Small intestine (tissue), 7 donors: Measurements from ENCODE around the gene MGAT3. TPM values are rescaled to one million over a fixed set of nuclear protein-coding genes. Genes with fewer than 3 reads are reported as not detected.

ENCODE experiments used
- DNase-seq, 2 donors: peaks; one replicate each; pipeline versions ENCODE4 v3.0.0 to v3.0.0-alpha.2; 2013
- FAIRE-seq: peaks from 2 replicates; lab custom pipeline; 2012; peaks lifted over from hg19 to GRCh38; lab: Jason Lieb, UNC
- H3K27ac ChIP-seq, 3 donors: one replicate each; pipeline ENCODE4 v1.5.1; 2013; ENCODE audit warnings: low read length in 2 of 3, mild to moderate bottlenecking in 2 of 3, control low read depth in 1 of 3, inconsistent platforms in 1 of 3, low read depth in 1 of 3, moderate library complexity in 1 of 3
- H3K27me3 ChIP-seq, 3 donors: one replicate each; pipeline ENCODE4 v1.6.1; 2013; ENCODE audit warnings: low read length in 3 of 3, inconsistent platforms in 1 of 3; ENCODE audit not compliant: control insufficient read depth in 3 of 3, insufficient read depth in 3 of 3
- H3K36me3 ChIP-seq, 3 donors: one replicate each; pipeline ENCODE4 v1.6.1; 2013; ENCODE audit warnings: low read length in 3 of 3, inconsistent platforms in 1 of 3, low read depth in 1 of 3, mild to moderate bottlenecking in 1 of 3, moderate library complexity in 1 of 3; ENCODE audit not compliant: control insufficient read depth in 3 of 3, insufficient read depth in 2 of 3
- H3K4me1 ChIP-seq, 3 donors: one replicate each; pipeline ENCODE4 v1.6.1; 2013; ENCODE audit warnings: low read length in 2 of 3, inconsistent platforms in 1 of 3, low read depth in 1 of 3, mild to moderate bottlenecking in 1 of 3, moderate library complexity in 1 of 3; ENCODE audit not compliant: control insufficient read depth in 3 of 3, insufficient read depth in 2 of 3
- H3K4me3 ChIP-seq, 3 donors: one replicate each; pipeline ENCODE4 v1.5.1; 2013; ENCODE audit warnings: low read length in 3 of 3, control low read depth in 1 of 3, inconsistent platforms in 1 of 3, low read depth in 1 of 3, mild to moderate bottlenecking in 1 of 3, moderate library complexity in 1 of 3
- H3K9me3 ChIP-seq, 2 donors: one replicate each; pipeline ENCODE4 v1.6.1; 2013; ENCODE audit warnings: low read depth in 1 of 2, low read length in 1 of 2; ENCODE audit not compliant: control insufficient read depth in 2 of 2, insufficient read depth in 1 of 2
- WGBS, 3 donors: extraction: QIAGEN DNeasy Blood & Tissue Kit; methylation state at CpG; one replicate each; pipeline ENCODE4 v1.1.7; 2013; 5-methylcytosine and 5-hydroxymethylcytosine counted together
- polyA plus RNA-seq, 4 donors: library from polyadenylated mRNA; stranded (reverse) in 3 of 4; unstranded in 1 of 4; fragments of 200-250 nt in 3 of 4; fragments of 120-200 nt in 1 of 4; gene quantifications; one replicate each; pipeline versions ENCODE4 v1.2.1 to v1.2.3, GENCODE V29; 2013
- donor health status: healthy with polysubstance abuse.
- donor health status: control.
- donor health status: control.
- donor health status: Bipolar disorder and iron deficiency.
- donor health status: healthy.

MGAT3 gene
- polyA plus RNA-seq, 4 donors = 11.1 to 30.1 (median 17.2) TPM

DNA sequence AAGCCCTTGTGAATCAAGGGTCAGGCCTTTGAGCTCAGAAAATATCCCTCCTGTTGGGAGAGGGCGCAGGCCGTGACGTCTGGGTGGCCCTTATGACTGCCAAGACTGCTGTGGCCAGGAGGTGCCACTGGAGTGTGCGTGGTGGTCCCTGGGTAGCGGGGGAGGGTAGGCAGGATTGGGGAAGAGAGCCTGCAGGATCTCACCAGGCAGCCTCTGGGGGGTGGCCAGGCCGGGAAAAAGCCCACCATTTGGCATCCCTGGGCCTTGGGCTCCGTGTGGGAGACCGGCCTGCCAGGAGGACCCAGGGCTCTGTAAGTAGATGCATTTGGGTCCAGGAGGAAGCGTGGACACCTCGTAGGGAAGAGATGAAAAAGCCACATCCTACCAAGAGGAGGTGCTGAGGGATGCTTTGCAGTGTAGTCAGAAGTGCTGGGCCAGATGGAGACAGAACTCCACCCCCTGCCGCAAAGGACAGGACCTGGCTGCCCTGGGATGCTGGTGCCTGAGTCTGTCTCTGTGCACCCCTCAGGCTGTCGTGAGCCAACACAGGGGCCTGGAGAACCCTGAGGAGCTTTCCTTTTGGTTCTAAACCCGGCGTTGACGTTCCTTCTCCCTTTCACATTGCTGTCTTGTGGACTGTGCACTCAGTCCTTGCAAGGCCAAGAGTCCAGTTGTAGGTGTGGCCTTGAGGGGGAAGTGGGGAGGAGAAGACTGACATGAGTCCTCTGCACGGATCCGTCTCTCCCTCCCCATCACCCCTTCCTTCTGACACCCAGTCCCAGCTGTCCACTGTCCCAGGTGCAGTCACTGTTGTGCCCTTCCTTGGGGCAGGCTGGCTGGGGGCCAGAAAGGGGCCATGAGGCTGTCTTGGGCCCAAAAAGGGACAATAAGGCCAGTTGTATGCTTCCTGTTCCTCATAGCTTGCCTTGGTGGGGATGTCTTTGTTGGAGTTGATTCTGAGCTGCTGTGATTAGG is 32.6 kb downstream of the MGAT3 start:
- H3K4me3 ChIP-seq = no peak overlapping the region
- peak; percentile 76 to 83 for DNase-seq
- H3K36me3 ChIP-seq = peaks cover 3 to 59% (median 4%) of the 10 kb centered on the region in 3 donors
- H3K9me3 ChIP-seq = no peaks in the 10 kb centered on the region
- H3K4me1 ChIP-seq = peaks cover 0 to 18% (median 8%) of the 10 kb centered on the region in 3 donors
- no peaks in the 10 kb centered on the region for H3K27me3 ChIP-seq
- no peak for FAIRE-seq
- H3K27ac ChIP-seq = peak overlapping the region in 1 of 3 donors; percentile 82
- 66 to 74% (median 69%) methylated on average over 17 of the region's 17 CpGs for WGBS, 3 donors

DNA sequence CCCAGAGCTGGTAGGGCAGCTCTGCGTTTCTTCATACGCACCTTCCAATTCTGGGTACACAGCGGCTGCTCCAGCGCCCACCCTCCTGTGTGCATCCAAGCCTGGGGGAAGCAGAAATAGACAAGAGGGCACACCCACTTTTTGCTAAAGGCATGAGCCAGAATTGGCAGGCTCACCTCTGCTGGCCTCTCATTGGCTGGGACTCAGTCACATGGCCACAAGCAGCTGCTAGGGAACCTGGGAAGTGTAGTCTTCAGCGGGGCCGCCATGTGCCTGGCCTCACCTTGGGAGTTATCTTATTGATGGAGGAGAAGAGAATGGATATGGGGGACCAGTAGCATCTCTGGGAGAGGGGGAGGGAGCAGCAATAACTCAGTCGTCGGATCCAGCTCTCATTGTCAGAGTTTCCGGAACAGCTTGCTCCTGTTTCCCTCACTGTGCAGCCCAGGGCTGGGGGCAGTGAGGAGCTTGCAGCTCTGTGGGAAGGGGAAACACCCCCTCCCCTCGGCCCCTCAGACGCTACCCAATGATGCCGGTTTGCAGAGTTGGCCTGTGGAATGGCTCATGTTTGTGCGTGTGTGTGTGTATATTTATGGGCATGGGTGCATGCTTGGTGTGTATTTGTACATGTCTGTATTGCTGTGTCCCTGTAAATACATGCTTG is 33.5 kb downstream of the MGAT3 start:
- FAIRE-seq = no peak
- DNase-seq = peak; percentile 68 to 70

DNA sequence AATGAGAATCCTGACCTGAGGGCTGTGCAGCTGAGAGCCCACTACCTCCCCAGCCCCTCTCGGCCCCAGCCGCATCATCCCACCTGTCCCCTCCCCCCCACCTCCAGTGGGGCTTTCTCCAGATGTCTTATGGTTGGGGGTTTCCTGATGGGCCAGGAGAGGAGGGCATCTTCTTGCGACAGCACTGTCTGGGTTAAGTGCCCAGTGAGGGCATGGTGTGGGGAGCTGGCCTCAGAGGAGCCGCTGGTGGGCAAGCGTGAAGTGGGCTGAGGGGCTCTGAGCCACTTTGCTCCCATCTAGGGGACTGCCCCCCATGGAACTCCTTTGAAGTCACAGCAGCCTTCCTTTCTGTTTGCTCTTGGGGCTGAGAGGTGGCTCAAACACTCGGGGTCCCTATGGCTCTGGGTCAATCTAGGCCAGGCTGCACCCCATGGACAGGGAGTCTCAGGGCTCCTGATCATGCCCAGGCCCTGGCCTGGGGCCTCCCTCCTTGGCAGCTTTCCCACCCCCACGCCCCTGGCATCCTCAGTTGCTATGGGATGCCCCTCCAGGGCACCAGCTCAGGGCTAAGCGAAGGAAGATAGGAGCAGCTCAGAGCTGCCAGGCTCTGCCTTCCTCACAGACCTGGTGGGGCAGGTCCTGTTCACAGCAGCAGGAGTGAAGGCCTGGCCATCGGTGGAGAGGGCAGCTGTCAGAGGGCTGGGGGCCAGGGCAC is 34.3 kb downstream of the MGAT3 start:
- Histone ChIP-seq H3K4me1 (peaks cover 0 to 18% (median 8%) of the 10 kb centered on the region in 3 donors), H3K27ac (no peak overlapping the region), H3K36me3 (peaks cover 3 to 56% (median 4%) of the 10 kb centered on the region in 3 donors), H3K27me3 (no peaks in the 10 kb centered on the region), H3K9me3 (no peaks in the 10 kb centered on the region), H3K4me3 (no peak overlapping the region)
- WGBS, 3 donors = 74 to 83% (median 81%) methylated on average over 7 to 9 of the region's 9 CpGs
- FAIRE-seq (no peak), DNase-seq (no peak)

More for the DNA sequence above, 33.5 kb downstream of the MGAT3 start:
- no peak overlapping the region for H3K4me3 ChIP-seq
- WGBS, 3 donors = 54 to 73% (median 70%) methylated on average over 13 of the region's 13 CpGs
- peaks cover 0 to 18% (median 8%) of the 10 kb centered on the region in 3 donors for H3K4me1 ChIP-seq
- H3K9me3 ChIP-seq = no peaks in the 10 kb centered on the region
- peaks cover 3 to 56% (median 4%) of the 10 kb centered on the region in 3 donors for H3K36me3 ChIP-seq
- H3K27ac ChIP-seq = peak overlapping the region in 1 of 3 donors; percentile 82
- H3K27me3 ChIP-seq = no peaks in the 10 kb centered on the region

- H3K4me1 ChIP-seq = peaks cover 0 to 21% (median 8%) of the 10 kb centered on the region in 3 donors
- H3K9me3 ChIP-seq = no peaks in the 10 kb centered on the region
- DNase-seq (no peak), FAIRE-seq (no peak)
- WGBS, 3 donors = 88 to 91% (median 89%) methylated on average over 6 of the region's 6 CpGs
- no peak overlapping the region for H3K27ac ChIP-seq
- H3K36me3 ChIP-seq = peaks cover 3 to 56% (median 4%) of the 10 kb centered on the region in 3 donors
- H3K4me3 ChIP-seq = no peak overlapping the region
- H3K27me3 ChIP-seq = no peaks in the 10 kb centered on the region
These were observed 34.9 kb downstream of the MGAT3 start for GRCh38 chr22:39491696-39492095.

DNA sequence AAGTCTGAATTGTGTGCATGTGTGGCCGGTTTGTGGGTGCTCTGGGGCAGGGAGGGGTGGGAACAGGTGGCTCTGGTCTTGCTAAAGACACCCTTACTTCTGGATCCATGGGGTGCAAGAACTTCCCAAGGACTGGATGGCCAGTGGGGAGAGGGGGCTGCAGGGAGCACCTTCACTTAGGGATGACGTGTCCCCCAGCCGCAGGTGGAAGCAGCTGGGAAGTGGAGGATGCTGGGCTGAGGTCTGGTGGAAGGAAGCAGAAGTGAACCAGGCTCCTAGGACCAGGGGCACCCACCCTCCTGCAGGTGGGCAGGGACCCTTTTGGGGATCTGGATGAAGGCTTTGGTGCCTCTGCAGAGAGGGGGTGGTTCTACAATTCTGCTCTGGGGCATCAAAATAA is 35.4 kb downstream of the MGAT3 start:
- DNase-seq (no peak), FAIRE-seq (no peak)
- Histone ChIP-seq H3K36me3 (peaks cover 3 to 52% (median 4%) of the 10 kb centered on the region in 3 donors), H3K4me1 (peaks cover 0 to 21% (median 8%) of the 10 kb centered on the region in 3 donors), H3K27ac (no peak overlapping the region), H3K9me3 (no peaks in the 10 kb centered on the region), H3K4me3 (no peak overlapping the region), H3K27me3 (no peaks in the 10 kb centered on the region)
- WGBS, 3 donors = 67 to 82% (median 77%) methylated on average over 3 of the region's 3 CpGs

GRCh38 chr22:39493759-39494158 is 36.9 kb downstream of the MGAT3 start:
- no peak for FAIRE-seq
- DNase-seq = no peak
- Histone ChIP-seq H3K4me3 (no peak overlapping the region), H3K36me3 (peaks cover 0 to 38% (median 4%) of the 10 kb centered on the region in 3 donors), H3K4me1 (peaks cover 0 to 21% (median 7%) of the 10 kb centered on the region in 3 donors), H3K9me3 (no peaks in the 10 kb centered on the region), H3K27ac (no peak overlapping the region), H3K27me3 (no peaks in the 10 kb centered on the region)
- 56 to 69% (median 61%) methylated on average over 4 of the region's 4 CpGs for WGBS, 3 donors

DNA sequence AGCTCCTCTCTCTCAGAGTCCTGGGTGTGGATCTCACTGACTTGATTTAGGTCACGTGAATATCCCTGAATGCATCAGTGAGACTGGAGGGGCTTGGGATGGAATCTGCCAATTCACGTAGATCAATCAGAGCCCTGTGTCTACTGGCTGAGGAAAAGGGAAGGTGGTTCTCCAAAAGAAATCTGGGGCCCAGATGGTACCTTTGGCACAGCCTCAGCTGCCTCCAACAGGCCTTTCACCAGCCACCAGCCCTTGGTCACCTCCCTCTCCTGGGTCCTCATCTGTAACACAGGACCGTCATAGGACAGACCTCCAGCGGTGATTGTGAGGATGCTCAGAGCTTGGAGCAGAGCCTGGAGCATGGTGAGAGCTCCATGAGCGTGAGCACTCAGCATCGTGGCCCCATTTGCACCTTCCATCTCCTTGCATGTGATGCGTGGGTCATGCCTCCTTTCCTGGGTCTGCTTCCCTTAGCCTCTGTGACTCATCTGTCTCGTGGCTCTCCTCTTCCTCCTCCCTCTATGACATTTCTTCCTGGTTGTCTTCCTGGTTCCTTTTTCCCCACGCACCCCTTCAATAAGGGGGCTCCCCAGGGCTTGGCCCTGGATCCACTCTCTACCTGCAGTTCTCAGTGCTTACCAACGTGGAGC is 37.8 kb downstream of the MGAT3 start:
- DNase-seq (no peak), FAIRE-seq (no peak)
- H3K36me3 ChIP-seq = peaks cover 0 to 30% (median 4%) of the 10 kb centered on the region in 3 donors
- no peak overlapping the region for H3K27ac ChIP-seq
- H3K4me1 ChIP-seq = peaks cover 0 to 12% (median 2%) of the 10 kb centered on the region in 3 donors
- no peak overlapping the region for H3K4me3 ChIP-seq
- 76 to 80% (median 79%) methylated on average over 10 of the region's 10 CpGs for WGBS, 3 donors
- H3K27me3 ChIP-seq = no peaks in the 10 kb centered on the region
- no peaks in the 10 kb centered on the region for H3K9me3 ChIP-seq
